Neural cell (in vitro differentiated cells): ENCODE measurements around the gene IRF1. TPM values are rescaled to one million over a fixed set of nuclear protein-coding genes. Genes with fewer than 3 reads are reported as not detected.

Experiments
- H2AFZ ChIP-seq: fragments of 200-600, 300-800 bp; sonication (generic), shearing (Covaris generic); 2 replicates; pipeline ENCODE4 v1.6.0; 2014; ENCODE audit warnings: low read depth, mild to moderate bottlenecking, antibody characterized with exemption, low read length, moderate library complexity
- H3F3A ChIP-seq: fragments of 200-600 bp; shearing (Covaris generic); 2 replicates; pipeline ENCODE4 v1.6.1; 2016; ENCODE audit warnings: mild to moderate bottlenecking, moderate library complexity, mixed read lengths, antibody characterized with exemption, low read length; ENCODE audit not compliant: insufficient read depth, poor library complexity, severe bottlenecking
- H3K27ac ChIP-seq: fragments of 200-600, 300-800 bp; sonication (generic), shearing (Covaris generic); 2 replicates; pipeline ENCODE4 v1.5.1; 2014; ENCODE audit warnings: mild to moderate bottlenecking, low read length, moderate library complexity
- H3K27me3 ChIP-seq: fragments of 300-800, 200-600 bp; sonication (generic), shearing (Covaris generic); 2 replicates; pipeline ENCODE4 v1.6.0; 2014; ENCODE audit warnings: mild to moderate bottlenecking, low read depth, low read length, moderate library complexity; ENCODE audit not compliant: insufficient read depth
- H3K36me3 ChIP-seq: fragments of 300-800, 200-600 bp; sonication (generic), shearing (Covaris generic); 2 replicates; pipeline ENCODE4 v1.5.1; 2014; ENCODE audit warnings: mild to moderate bottlenecking, antibody characterized with exemption, low read length, moderate library complexity; ENCODE audit not compliant: insufficient read depth
- H3K4me2 ChIP-seq: fragments of 300-800, 200-600 bp; sonication (generic), shearing (Covaris generic); 2 replicates; pipeline ENCODE4 v1.6.0; 2014; ENCODE audit warnings: mild to moderate bottlenecking, low read length
- H3K4me3 ChIP-seq: fragments of 300-800, 200-600 bp; sonication (generic), shearing (Covaris generic); 2 replicates; pipeline ENCODE4 v1.5.1; 2014; ENCODE audit warnings: mild to moderate bottlenecking, low read length, moderate library complexity
- H3K79me2 ChIP-seq: fragments of 200-600 bp; shearing (Covaris generic); replicated peaks from 2 replicates; pipeline ENCODE4 v1.6.0; 2014; ENCODE audit warnings: mild to moderate bottlenecking, low read length, moderate library complexity; ENCODE audit not compliant: insufficient read depth
- H3K9ac ChIP-seq: fragments of 300-800, 200-600 bp; sonication (generic), shearing (Covaris generic); 2 replicates; pipeline ENCODE4 v1.6.1; 2016; ENCODE audit warnings: mild to moderate bottlenecking, low read length, mixed read lengths
- H3K9me2 ChIP-seq: fragments of 200-600 bp; shearing (Covaris generic); 2 replicates; pipeline ENCODE4 v1.6.1; 2016; ENCODE audit warnings: mild to moderate bottlenecking, low read length, mixed read lengths; ENCODE audit not compliant: insufficient read depth
- H3K9me3 ChIP-seq: fragments of 200-600, 300-800 bp; sonication (generic), shearing (Covaris generic); 2 replicates; pipeline ENCODE4 v1.6.1; 2016; ENCODE audit warnings: mild to moderate bottlenecking, mixed run types, low read length, moderate library complexity, mixed read lengths
- H4K20me1 ChIP-seq: fragments of 200-600 bp; shearing (Covaris generic); 2 replicates; pipeline ENCODE4 v1.6.1; 2016; ENCODE audit warnings: mild to moderate bottlenecking, mixed run types; ENCODE audit not compliant: insufficient read depth
- EP300 ChIP-seq: fragments of 450-650 bp; conservative IDR thresholded peaks from 2 replicates; pipeline ENCODE4 v1.6.1; 2014; ENCODE audit warnings: antibody characterized with exemption, mild to moderate bottlenecking, moderate library complexity; ENCODE audit not compliant: poor library complexity, severe bottlenecking
- EZH2 ChIP-seq: fragments of 200-600, 300-800 bp; shearing (Covaris generic), sonication (generic); IDR thresholded peaks from 2 replicates; pipeline ENCODE4 v1.6.1; 2014; ENCODE audit warnings: antibody characterized with exemption, low read length, borderline replicate concordance, mild to moderate bottlenecking; ENCODE audit not compliant: insufficient read depth, poor library complexity, severe bottlenecking
- MXI1 ChIP-seq: fragments of 450-650 bp; conservative IDR thresholded peaks from 2 replicates; pipeline ENCODE4 v1.6.1; 2014; ENCODE audit warnings: antibody characterized with exemption, mild to moderate bottlenecking; ENCODE audit not compliant: poor library complexity, severe bottlenecking
- POLR2AphosphoS5 ChIP-seq: IDR thresholded peaks from 2 replicates; pipeline ENCODE4 v1.6.1; 2012
- RAD21 ChIP-seq: fragments of 450-650 bp; conservative IDR thresholded peaks from 2 replicates; pipeline ENCODE4 v1.6.1; 2014; ENCODE audit warnings: antibody characterized with exemption, mild to moderate bottlenecking, moderate library complexity
- TAF1 ChIP-seq: IDR thresholded peaks from 2 replicates; pipeline ENCODE4 v1.6.1; 2012; ENCODE audit warnings: low read depth
- polyA plus RNA-seq: library from polyadenylated mRNA; depleted of rRNA; stranded (reverse); fragments of >200 nt; gene quantifications from 2 replicates; pipeline ENCODE4 v1.2.3, GENCODE V29; 2014
- TF ChIP-seq, protein P1 (sequence below): IDR thresholded peaks from 2 replicates; pipeline ENCODE4 v1.6.1; 2012; ENCODE audit warnings: borderline replicate concordance
- TF ChIP-seq, protein P2 (sequence below): fragments of 450-650 bp; IDR thresholded peaks from 2 replicates; pipeline ENCODE4 v1.5.1; 2014; ENCODE audit warnings: antibody characterized with exemption, mild to moderate bottlenecking, moderate library complexity; ENCODE audit not compliant: poor library complexity, severe bottlenecking

IRF1 gene
- polyA plus RNA-seq, 1 donor from 2014 or later = 0.67 TPM

DNA sequence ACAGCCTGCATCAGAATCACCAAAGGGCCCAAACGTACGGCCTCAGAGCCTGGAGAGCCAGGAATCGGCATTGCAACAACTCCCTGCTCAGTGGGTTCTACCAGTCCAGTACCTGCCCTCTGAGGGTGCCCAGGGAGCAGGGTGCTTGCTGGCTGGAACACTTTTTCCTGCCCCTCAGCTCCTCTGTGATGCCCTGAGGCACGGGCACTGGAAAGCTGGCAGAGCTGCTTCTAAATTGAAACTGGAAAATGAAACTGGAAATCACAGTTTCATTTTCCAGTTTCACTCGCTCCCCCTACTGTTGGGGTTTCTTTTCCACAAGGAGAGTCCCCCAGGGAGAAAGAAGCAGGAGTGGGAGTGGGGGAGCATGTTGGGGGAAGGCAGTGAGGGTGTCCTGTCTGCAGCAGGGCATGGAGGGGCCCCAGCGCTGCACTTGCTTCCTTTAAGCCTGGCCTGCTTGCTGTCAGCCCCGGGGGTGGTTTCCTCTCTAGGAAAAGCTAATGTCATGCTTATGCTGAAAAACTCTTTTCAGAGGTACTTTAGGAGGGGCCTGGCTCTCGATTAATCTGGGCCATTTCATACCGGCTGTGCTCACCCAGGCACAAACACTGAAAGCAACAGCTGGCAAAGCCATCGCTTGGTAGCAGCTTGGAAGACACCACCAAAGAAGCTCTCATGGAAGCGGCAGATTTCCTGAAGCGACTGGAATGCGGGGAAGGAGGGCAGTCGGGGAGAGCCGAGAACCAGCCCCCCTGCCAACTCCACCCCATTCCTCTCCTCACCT, 26.2 kb downstream of the IRF1 start:
- no peaks in the 10 kb centered on the region for H3K79me2 ChIP-seq
- H3K9me2 ChIP-seq = no peaks in the 10 kb centered on the region
- no peaks in the 10 kb centered on the region for H3K36me3 ChIP-seq
- H3K4me3 ChIP-seq = no peak overlapping the region
- no peak overlapping the region for H2AFZ ChIP-seq
- no peaks in the 10 kb centered on the region for H3K9me3 ChIP-seq
- H3K27ac ChIP-seq = no peak overlapping the region
- H3F3A ChIP-seq = no peaks in the 10 kb centered on the region
- no peak overlapping the region for H3K9ac ChIP-seq
- TF ChIP-seq POLR2AphosphoS5 = no peak
- TF ChIP-seq MXI1 = no peak
- no peak for TF ChIP-seq TAF1
- TF ChIP-seq RAD21 = no peak
- H3K27me3 ChIP-seq = no peaks in the 10 kb centered on the region
- no peak overlapping the region for H3K4me2 ChIP-seq
- H4K20me1 ChIP-seq = no peaks in the 10 kb centered on the region

DNA sequence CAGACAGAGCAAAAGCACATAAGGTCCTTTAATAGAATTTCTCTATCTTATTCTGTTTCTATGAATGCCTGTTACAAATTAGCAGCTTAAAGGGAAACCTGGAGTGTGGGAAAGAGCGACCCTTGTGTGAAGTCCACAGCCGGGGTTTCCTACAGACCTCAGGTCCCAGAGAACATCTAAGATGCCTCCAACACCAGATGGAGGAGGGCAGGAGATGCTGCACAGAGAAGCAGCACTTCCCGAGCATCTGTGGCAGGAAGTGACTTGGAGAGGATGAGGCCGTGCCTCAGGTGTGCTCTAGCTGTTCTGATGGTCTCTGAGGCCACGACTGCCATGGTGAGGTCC, 26.8 kb downstream of the IRF1 start:
- H3F3A ChIP-seq = no peaks in the 10 kb centered on the region
- H3K36me3 ChIP-seq = no peaks in the 10 kb centered on the region
- no peaks in the 10 kb centered on the region for H3K27me3 ChIP-seq
- H3K9me2 ChIP-seq = no peaks in the 10 kb centered on the region
- no peak overlapping the region for H3K9ac ChIP-seq
- TF ChIP-seq TAF1 (no peak), EZH2 (no peak), RAD21 (no peak), POLR2AphosphoS5 (no peak), EP300 (no peak)
- TF ChIP-seq, protein P1, sequence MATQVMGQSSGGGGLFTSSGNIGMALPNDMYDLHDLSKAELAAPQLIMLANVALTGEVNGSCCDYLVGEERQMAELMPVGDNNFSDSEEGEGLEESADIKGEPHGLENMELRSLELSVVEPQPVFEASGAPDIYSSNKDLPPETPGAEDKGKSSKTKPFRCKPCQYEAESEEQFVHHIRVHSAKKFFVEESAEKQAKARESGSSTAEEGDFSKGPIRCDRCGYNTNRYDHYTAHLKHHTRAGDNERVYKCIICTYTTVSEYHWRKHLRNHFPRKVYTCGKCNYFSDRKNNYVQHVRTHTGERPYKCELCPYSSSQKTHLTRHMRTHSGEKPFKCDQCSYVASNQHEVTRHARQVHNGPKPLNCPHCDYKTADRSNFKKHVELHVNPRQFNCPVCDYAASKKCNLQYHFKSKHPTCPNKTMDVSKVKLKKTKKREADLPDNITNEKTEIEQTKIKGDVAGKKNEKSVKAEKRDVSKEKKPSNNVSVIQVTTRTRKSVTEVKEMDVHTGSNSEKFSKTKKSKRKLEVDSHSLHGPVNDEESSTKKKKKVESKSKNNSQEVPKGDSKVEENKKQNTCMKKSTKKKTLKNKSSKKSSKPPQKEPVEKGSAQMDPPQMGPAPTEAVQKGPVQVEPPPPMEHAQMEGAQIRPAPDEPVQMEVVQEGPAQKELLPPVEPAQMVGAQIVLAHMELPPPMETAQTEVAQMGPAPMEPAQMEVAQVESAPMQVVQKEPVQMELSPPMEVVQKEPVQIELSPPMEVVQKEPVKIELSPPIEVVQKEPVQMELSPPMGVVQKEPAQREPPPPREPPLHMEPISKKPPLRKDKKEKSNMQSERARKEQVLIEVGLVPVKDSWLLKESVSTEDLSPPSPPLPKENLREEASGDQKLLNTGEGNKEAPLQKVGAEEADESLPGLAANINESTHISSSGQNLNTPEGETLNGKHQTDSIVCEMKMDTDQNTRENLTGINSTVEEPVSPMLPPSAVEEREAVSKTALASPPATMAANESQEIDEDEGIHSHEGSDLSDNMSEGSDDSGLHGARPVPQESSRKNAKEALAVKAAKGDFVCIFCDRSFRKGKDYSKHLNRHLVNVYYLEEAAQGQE = no peak
- TF ChIP-seq, protein P2, sequence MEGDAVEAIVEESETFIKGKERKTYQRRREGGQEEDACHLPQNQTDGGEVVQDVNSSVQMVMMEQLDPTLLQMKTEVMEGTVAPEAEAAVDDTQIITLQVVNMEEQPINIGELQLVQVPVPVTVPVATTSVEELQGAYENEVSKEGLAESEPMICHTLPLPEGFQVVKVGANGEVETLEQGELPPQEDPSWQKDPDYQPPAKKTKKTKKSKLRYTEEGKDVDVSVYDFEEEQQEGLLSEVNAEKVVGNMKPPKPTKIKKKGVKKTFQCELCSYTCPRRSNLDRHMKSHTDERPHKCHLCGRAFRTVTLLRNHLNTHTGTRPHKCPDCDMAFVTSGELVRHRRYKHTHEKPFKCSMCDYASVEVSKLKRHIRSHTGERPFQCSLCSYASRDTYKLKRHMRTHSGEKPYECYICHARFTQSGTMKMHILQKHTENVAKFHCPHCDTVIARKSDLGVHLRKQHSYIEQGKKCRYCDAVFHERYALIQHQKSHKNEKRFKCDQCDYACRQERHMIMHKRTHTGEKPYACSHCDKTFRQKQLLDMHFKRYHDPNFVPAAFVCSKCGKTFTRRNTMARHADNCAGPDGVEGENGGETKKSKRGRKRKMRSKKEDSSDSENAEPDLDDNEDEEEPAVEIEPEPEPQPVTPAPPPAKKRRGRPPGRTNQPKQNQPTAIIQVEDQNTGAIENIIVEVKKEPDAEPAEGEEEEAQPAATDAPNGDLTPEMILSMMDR = no peak
- H3K4me3 ChIP-seq = no peak overlapping the region
- no peaks in the 10 kb centered on the region for H4K20me1 ChIP-seq
- H3K27ac ChIP-seq = no peak overlapping the region
- no peaks in the 10 kb centered on the region for H3K9me3 ChIP-seq
- no peak overlapping the region for H2AFZ ChIP-seq
- H3K4me2 ChIP-seq = no peak overlapping the region
- H3K79me2 ChIP-seq = no peaks in the 10 kb centered on the region
